AG20443 (cell line): ENCODE measurements around the gene SAMSN1.
"Not testable (repeated sequence)": the region's sequence is repeated elsewhere in the genome, so short reads cannot be mapped to it uniquely, and the experiment has no call there.

Experiments
- DNase-seq: peaks from one replicate; pipeline ENCODE4 v3.0.0; 2012; ENCODE audit warnings: low spot score, mixed read lengths

The SAMSN1 gene

GRCh38 chr21:14562959-14563358 lies 16.8 kb upstream of the SAMSN1 start:
- no peak for DNase-seq

- DNase-seq, result no peak
Measured at GRCh38 chr21:14560555-14560954, 14.4 kb upstream of the SAMSN1 start.

- no peak for DNase-seq
Measured at GRCh38 chr21:14560139-14560538, 14.0 kb upstream of the SAMSN1 start.

DNA sequence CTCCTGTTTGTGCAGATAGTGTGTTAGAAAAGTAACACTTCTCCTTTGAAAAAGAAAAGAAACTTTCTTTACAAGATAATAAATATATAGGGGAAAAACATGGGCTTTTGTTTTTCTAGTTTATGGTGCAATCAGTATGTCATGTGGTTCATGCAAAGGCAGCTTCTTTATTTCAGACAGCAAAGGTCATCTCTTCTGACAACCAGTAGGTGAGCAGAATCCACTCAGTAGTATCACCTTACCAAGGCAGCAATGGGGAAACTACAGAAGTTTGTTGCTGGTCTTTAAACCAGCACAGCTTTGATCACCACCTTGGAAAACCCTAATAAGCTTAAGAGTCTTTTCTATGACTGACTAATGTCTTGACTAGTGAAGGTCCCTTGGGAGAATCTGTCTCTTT lies 13.0 kb upstream of the SAMSN1 start:
- DNase-seq, result no peak

DNA sequence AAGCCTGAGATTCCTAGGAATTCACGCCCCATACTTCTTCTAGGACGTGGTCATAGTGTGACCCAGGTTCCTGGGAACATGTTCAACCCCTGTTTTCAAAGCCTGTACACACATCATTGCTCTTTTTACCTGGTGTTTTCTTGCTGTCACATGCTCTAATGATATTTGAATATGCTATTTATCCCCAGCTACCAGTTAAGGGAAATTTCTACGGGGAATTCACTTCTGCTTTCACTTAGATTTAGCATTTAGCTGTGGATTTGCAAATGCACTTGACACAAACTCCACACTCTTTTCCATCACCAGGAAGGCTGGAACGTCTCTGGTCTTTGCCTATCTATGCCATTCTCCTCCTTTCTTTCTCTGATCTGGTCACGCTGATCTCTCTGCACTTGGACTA lies 11.3 kb upstream of the SAMSN1 start:
- no peak for DNase-seq

GRCh38 chr21:14554948-14555347 lies 8.8 kb upstream of the SAMSN1 start:
- no peak for DNase-seq

DNA sequence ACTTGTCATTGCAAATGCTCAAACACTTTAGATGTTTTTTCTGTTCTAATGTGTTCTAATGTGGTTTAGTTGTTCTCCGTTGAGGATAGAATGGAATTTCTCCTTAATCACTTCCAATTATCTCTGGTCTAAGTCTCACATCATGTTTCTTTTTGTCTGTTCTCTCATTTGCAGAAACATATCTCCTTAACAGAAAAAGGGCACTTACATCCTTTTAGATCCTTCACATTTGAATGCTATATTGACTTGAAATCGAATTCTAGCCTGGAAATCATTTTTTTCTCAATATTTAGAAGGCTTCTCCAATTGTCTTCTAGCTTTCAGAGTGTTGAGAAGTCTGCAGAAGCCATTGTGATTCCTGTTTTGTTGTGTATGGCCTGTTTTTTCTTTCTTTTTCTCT lies 7.3 kb upstream of the SAMSN1 start:
- DNase-seq, result no peak

DNA sequence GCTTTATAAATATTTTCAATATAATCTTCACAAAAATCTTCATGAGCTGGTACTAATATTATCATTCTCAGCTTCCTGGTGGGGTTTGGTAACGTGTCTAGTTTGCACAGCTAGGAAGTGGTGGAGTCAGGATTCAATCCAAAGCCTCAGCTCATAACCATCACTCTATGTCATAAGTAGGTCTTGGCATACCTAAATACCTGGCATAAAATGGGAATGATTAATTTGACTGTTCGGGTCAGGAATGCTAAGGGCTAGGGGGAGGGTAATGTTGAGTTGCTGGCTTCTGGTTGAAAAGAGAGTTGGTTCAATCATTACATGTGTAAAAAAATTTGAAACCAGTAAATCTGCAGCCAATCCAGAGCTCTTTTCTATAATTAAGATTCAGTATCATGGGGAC lies 5.6 kb upstream of the SAMSN1 start:
- no peak for DNase-seq

DNA sequence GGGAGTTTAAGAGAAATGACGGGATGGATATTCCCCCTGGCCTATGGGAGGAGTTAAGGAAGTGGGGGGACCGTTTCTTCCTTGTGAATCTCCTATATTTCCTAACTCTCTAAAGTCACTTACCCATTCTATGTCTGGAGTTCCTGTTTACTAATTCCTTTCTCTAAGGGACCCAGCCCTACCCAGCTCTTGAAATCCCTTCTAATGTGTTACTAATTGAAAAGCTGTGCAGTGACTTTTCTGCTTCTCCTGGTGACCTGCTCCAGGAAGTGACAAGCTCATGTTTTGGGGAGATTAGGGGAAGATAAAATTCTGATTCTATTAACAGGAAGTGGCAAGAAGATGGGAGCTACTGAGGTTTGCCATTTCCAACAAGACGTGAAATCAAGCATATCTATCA lies 4.0 kb upstream of the SAMSN1 start:
- no peak for DNase-seq

GRCh38 chr21:14548779-14549178 lies 2.7 kb upstream of the SAMSN1 start:
- no peak for DNase-seq

DNA sequence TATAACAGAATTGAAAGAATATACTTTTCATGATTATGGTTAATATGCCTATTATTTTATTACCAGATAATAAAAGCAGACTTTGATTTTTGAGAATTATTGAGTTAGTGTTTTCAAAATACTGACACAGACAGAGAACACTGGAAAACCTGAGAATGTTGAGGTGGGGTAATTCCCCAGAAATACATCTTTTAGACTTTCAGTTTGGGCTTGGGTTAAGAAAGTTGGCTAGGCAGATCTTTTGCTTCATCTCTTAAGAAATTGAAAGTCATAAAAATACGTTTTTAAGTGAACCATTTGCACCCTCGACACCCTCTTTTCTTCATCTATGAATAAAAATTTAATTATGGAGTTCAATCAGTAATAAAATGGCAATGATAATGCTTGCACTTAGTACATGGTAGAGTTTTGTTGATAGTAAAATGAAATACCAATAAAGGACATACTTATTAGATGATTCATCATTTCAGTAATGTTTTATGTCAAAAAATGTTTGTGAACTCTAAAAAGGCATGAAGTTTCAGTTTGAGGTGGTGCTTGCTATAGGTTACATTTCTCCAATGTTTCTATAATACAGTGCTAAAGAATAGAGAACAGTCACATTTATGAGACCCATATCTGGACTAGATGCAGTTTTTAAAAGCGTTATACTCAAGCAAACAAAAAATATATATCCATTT lies 1.9 kb upstream of the SAMSN1 start:
- no peak for DNase-seq

GRCh38 chr21:14546719-14547118 lies 604 bp upstream of the SAMSN1 start:
- not testable (repeated sequence) for DNase-seq

GRCh38 chr21:14543983-14544382 lies 2.1 kb downstream of the SAMSN1 start:
- no peak for DNase-seq

DNA sequence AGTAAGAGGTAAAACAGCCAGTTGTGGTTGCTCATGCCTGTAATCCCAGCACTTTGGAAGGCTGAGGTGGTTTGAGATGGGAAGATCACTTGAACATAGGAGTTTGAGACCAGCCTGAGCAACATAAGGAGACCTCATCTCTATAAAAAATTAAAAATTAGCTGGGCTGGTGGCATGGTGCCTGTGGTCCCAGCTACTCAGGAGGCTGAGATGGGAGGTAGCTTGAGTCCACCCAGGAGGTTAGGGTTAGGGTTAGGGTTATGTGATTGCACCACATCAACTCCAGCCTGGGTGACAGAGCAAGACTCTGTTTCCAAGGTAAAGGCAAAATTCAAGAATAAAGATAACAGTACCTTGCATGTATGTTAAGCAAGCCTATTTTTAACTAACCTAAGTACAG lies 3.5 kb downstream of the SAMSN1 start:
- no peak for DNase-seq

DNA sequence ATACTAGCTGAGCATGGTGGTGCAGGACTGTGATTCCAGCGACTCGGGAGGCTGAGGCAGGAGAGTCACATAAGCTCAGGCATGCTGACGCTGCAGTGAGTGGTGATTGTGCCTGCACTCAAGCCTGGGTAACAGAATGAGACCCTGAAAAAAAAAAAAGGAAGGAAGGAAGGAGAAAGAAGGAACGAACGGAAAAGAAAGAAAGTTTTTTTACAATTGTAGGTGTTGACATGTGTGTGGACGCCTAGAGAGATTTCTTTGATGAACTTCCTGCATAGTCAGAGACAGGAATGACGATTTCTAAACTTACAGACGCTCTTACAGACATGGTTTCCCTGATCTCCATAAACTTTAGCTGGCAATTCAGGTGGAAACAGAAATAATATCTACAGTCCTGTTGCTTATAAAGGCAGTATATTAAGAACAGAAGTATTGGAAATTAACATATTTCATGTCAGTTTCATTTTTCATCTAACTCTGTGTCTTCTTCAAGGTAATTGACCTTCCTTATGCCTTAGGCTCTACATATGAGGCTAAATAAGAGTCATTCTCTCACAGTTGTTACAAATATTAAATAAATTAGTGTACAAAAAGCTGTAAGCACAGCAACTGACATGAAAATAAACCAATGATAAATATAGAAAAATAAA lies 4.1 kb downstream of the SAMSN1 start:
- no peak for DNase-seq

DNA sequence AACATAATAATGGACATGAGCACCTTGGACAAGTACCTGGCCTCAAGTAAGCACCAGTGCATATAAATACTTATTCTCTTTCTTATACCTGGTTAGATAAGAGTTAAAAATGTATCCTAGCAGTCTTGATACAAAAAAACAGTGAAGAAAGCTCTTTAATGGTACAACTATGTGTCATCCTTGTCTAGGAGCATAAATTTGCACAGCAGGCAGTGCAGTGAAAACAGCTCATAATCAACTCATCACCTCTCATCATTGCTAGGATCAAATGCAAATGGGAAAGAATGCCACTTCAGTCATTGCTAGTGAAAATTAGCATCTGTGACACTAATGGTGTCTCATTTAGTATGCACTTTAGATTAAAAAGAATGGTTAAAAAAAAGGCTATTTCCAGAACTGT lies 7.6 kb downstream of the SAMSN1 start:
- no peak for DNase-seq

DNA sequence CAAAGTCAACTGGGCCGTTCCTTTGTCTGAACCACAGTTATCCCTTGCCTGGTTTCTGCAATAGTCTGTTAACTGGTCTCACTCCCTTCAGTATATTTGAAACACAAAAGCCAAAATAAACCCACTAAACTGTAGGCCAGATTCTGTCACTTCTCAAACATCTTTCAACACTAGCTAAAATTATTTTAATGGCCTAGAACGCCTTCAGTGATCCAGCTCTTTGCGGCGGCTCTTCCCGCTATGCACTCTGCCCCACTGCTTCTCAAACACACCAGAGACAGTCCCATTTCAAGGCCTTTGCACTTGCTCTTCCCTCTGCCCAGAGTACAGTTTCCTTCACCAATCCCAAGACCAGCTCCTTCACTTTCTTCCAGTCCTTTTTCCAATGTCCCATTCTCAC lies 9.2 kb downstream of the SAMSN1 start:
- no peak for DNase-seq

GRCh38 chr21:14535702-14536101 lies 10.4 kb downstream of the SAMSN1 start:
- no peak for DNase-seq

DNA sequence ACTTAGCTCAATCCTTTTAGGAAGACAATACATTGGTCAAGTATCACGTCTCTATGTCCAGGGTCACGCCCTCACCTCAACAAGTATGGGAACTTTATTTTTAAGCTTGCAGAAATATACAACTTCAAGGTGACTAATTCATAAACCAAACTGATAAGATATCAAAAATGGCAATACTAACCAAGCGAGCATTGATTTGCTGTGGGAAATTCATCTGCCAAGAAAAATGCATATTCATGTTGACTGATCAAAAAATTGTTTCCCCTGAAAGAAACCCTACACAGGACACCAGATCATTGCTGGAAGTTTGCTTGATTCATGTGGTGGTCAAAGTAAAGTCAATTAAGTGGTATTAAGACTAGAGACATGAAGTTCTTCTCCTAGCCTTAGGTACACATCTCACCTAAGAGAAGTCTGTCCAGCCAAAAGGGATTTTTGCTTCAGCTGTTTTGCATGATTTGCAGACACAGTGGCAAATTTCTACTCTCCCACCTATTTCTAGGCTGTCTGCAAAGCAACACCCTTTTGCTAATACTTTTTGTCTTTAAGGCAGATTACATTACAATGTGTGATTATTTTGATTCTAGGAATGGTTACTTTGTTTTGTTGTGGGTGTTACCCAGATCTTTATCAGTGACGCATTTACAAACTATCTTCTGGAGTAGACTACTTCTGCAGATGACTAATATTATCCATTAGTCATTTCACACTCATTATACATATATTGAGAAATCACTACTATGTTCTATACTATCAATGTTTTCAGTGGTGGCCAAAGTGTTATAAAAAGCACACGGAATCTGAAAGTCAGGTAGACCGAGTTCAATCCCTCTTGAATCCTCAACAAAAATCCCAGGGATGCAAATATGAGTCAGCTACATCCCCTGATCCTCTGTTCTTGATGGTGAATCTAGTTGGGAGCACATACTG lies 12.4 kb downstream of the SAMSN1 start:
- no peak for DNase-seq

DNA sequence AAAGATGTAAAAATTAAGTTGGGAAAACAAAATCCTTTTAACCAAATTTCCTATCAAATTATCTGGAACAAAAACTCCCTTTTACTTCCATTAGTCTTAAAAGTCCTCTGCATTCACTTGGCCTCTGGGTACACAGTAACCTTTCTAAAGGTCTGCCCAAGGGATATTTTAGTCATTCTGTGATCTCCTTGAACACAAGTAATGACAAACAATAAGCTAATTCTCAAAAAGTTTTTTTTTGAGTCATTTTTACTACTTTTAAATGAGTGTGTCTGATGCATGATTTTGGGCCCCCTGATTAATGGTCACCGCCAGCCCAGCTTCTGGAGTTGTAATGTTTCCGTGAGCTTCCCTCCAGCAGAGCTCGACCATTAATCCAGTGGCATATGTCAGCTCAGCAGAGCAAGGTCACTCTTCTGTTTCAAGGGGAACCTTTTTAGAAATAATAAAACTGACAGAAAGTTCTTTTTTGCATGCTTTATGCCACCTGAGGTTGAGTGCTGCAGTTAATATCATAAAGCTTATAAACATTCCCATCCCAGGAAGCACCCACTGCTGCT lies 14.3 kb downstream of the SAMSN1 start:
- DNase-seq, result no peak

GRCh38 chr21:14530592-14530991 lies 15.5 kb downstream of the SAMSN1 start:
- DNase-seq, result no peak

GRCh38 chr21:14528815-14529214 lies 17.3 kb downstream of the SAMSN1 start:
- DNase-seq, result no peak
